Hindlimb muscle (tissue), 1 donor: ENCODE measurements around the gene DDX39A. TPM values are rescaled to one million over a fixed set of nuclear protein-coding genes. Genes with fewer than 3 reads are reported as not detected.
A peak's percentile ranks its signal among the peaks of the same experiment; 100 is the strongest.

Experiments used
- DNase-seq: peaks from one replicate; pipeline ENCODE4 v3.0.0-alpha.2; 2013
- polyA plus RNA-seq: library from polyadenylated mRNA; unstranded; fragments of 120-200 nt; gene quantifications from one replicate; pipeline ENCODE4 v1.2.1, GENCODE V29; 2013; ENCODE audit not compliant: insufficient read length

DDX39A gene
- polyA plus RNA-seq, 1 donor, result 44.1 TPM

- no peak for DNase-seq
Observed at GRCh38 chr19:14434543-14435319, 15.6 kb upstream of the DDX39A start.

- DNase-seq, result no peak
Observed at GRCh38 chr19:14433554-14434501, 14.7 kb upstream of the DDX39A start.

- DNase-seq, result peak; percentile 64
Observed at GRCh38 chr19:14432791-14433553, 13.8 kb upstream of the DDX39A start, which contains the start of gene PKN1. TSS of gene PKN1 (plus strand) at chr19:14433306. CDS start at chr19:14433522, 216 bp downstream.

GRCh38 chr19:14430712-14431111 lies 11.6 kb upstream of the DDX39A start:
- no peak for DNase-seq

GRCh38 chr19:14428882-14429416 lies 9.8 kb upstream of the DDX39A start:
- DNase-seq, result no peak

- DNase-seq, result no peak
Observed at GRCh38 chr19:14427461-14427860, 8.3 kb upstream of the DDX39A start.

- DNase-seq, result no peak
Observed at GRCh38 chr19:14425696-14426138, 6.6 kb upstream of the DDX39A start.

GRCh38 chr19:14418856-14419105 lies 360 bp downstream of the DDX39A start:
- DNase-seq, result no peak

- no peak for DNase-seq
Observed at GRCh38 chr19:14416817-14417231, 2.3 kb downstream of the DDX39A start.

- DNase-seq, result no peak
Observed at GRCh38 chr19:14414926-14415690, 4.0 kb downstream of the DDX39A start.

- no peak for DNase-seq
Observed at GRCh38 chr19:14413693-14414181, 5.4 kb downstream of the DDX39A start.

GRCh38 chr19:14412996-14413692 lies 6.0 kb downstream of the DDX39A start:
- no peak for DNase-seq

GRCh38 chr19:14412324-14412995 lies 6.7 kb downstream of the DDX39A start:
- DNase-seq, result no peak

- no peak for DNase-seq
Observed at GRCh38 chr19:14411938-14412245, 7.2 kb downstream of the DDX39A start.

GRCh38 chr19:14411161-14411937 lies 7.8 kb downstream of the DDX39A start:
- no peak for DNase-seq

GRCh38 chr19:14410091-14411051 lies 8.8 kb downstream of the DDX39A start:
- DNase-seq, result no peak

GRCh38 chr19:14409146-14410023 lies 9.8 kb downstream of the DDX39A start:
- no peak for DNase-seq
